Ishikawa (cell line): ENCODE results near the gene PILRA.

Experiments used
- CEBPB ChIP-seq: IDR thresholded peaks from 2 replicates; pipeline ENCODE4 v1.6.1; 2012
- EGR1 ChIP-seq: IDR thresholded peaks from 2 replicates; pipeline ENCODE4 v1.6.1; 2012
- EP300 ChIP-seq: IDR thresholded peaks from 2 replicates; pipeline ENCODE4 v1.6.1; 2012; ENCODE audit warnings: borderline replicate concordance
- FOXM1 ChIP-seq: IDR thresholded peaks from 2 replicates; pipeline ENCODE4 v1.6.1; 2012; ENCODE audit warnings: low read depth, borderline replicate concordance
- RAD21 ChIP-seq: IDR thresholded peaks from 2 replicates; pipeline ENCODE4 v1.6.1; 2012; ENCODE audit warnings: low read depth
- REST ChIP-seq: IDR thresholded peaks from 2 replicates; pipeline ENCODE4 v1.6.1; 2012; ENCODE audit warnings: low read depth, mild to moderate bottlenecking
- TAF1 ChIP-seq: IDR thresholded peaks from 2 replicates; pipeline ENCODE4 v1.6.1; 2012; ENCODE audit warnings: low read depth, mild to moderate bottlenecking
- TCF12 ChIP-seq: IDR thresholded peaks from 2 replicates; pipeline ENCODE4 v1.6.1; 2012; ENCODE audit warnings: low read depth
- TEAD4 ChIP-seq: IDR thresholded peaks from 2 replicates; pipeline ENCODE4 v1.6.1; 2012
- YY1 ChIP-seq: IDR thresholded peaks from 2 replicates; pipeline ENCODE4 v1.6.1; 2012; ENCODE audit warnings: low read depth

GRCh38 chr7:100443096-100443840, 70.0 kb downstream of the PILRA start:
- no peak for TF ChIP-seq CEBPB
- no peak for TF ChIP-seq REST
- no peak for TF ChIP-seq EP300
- no peak for TF ChIP-seq TCF12
- no peak for TF ChIP-seq TEAD4
- TF ChIP-seq RAD21 = no peak
- no peak for TF ChIP-seq YY1
- TF ChIP-seq FOXM1 = no peak
- TF ChIP-seq TAF1 = no peak
- no peak for TF ChIP-seq EGR1
